ENCODE measurements around the gene ADAMTS4. TPM values are rescaled to one million over a fixed set of nuclear protein-coding genes. Genes with fewer than 3 reads are reported as not detected.

The ADAMTS4 gene
- total RNA-seq, 4 donors from 2014 or later: 2.5 to 126 (median 12.0) TPM

- Histone ChIP-seq H3K36me3 (peaks cover 22 to 26% (median 24%) of the 10 kb centered on the region in 4 donors), H3K27me3 (no peaks in the 10 kb centered on the region), H3K4me3 (peak overlapping the region in 1 of 4 donors; percentile 31), H3K9me3 (no peaks in the 10 kb centered on the region), H3K4me1 (no peaks in the 10 kb centered on the region), H3K27ac (replicated peaks in 1 of 4) (peak overlapping the region in 3 of 4 donors; percentile 35 to 44 (median 41))
- TF ChIP-seq EP300 (IDR thresholded peaks at IDR 0.05) (no peak), CTCF (IDR thresholded peaks at IDR 0.05) (no peak), POLR2AphosphoS5 (IDR thresholded peaks at IDR 0.05) (no peak), POLR2A (IDR thresholded peaks at IDR 0.05; ENCODE audit: low read depth) (no peak)
- DNase-seq (ENCODE audit: extremely low spot score): no peak
- intact Hi-C loops (cut with DNase I): no loop called here
- 61% methylated on average over 6 of the region's 6 CpGs for WGBS
These were observed 19.0 kb upstream of the ADAMTS4 start for GRCh38 chr1:161217831-161218230.

GRCh38 chr1:161216945-161217712 lies 18.3 kb upstream of the ADAMTS4 start:
- intact Hi-C loops (cut with DNase I): no loop called here
- H3K4me1 ChIP-seq: no peaks in the 10 kb centered on the region
- DNase-seq (ENCODE audit: extremely low spot score): no peak
- H3K9me3 ChIP-seq: no peaks in the 10 kb centered on the region
- TF ChIP-seq CTCF (IDR thresholded peaks at IDR 0.05) (no peak), POLR2A (IDR thresholded peaks at IDR 0.05; ENCODE audit: low read depth) (no peak), EP300 (IDR thresholded peaks at IDR 0.05) (no peak), POLR2AphosphoS5 (IDR thresholded peaks at IDR 0.05) (peak; percentile 8 to 71)
- WGBS: 60% methylated on average over 7 of the region's 7 CpGs
- peaks cover 28 to 33% (median 31%) of the 10 kb centered on the region in 4 donors for H3K36me3 ChIP-seq
- H3K27me3 ChIP-seq: no peaks in the 10 kb centered on the region
- H3K27ac ChIP-seq (replicated peaks in 1 of 4): peak overlapping the region; percentile 38 to 70 (median 58)
- peak overlapping the region; percentile 17 to 43 (median 26) for H3K4me3 ChIP-seq

GRCh38 chr1:161215076-161215475 lies 16.2 kb upstream of the ADAMTS4 start, which contains the start of gene FCER1G:
FCER1G (plus strand) TSS chr1:161215295; CDS start chr1:161215322, 27 bp downstream.
- peak within 1 kb of the TSS; percentile 7 to 68 (median 45) for H3K27ac ChIP-seq (replicated peaks in 1 of 4)
- no peaks in the 10 kb centered on the region for H3K9me3 ChIP-seq
- intact Hi-C loops (cut with DNase I): no loop called here
- peaks cover 1 to 4% (median 3%) of the 10 kb centered on the region in 4 donors for H3K4me1 ChIP-seq
- peak within 1 kb of the TSS; percentile 28 to 46 (median 33) for H3K4me3 ChIP-seq
- peaks cover 47 to 53% (median 51%) of the 10 kb centered on the region in 4 donors for H3K36me3 ChIP-seq
- H3K27me3 ChIP-seq: no peaks in the 10 kb centered on the region
- TF ChIP-seq POLR2A (IDR thresholded peaks at IDR 0.05; ENCODE audit: low read depth) (no peak), EP300 (IDR thresholded peaks at IDR 0.05) (no peak), POLR2AphosphoS5 (IDR thresholded peaks at IDR 0.05) (peak; percentile 25 to 76), CTCF (IDR thresholded peaks at IDR 0.05) (no peak)
- no peak for DNase-seq (ENCODE audit: extremely low spot score)
- 75% methylated on average over 10 of the region's 10 CpGs for WGBS

GRCh38 chr1:161214369-161214768 lies 15.5 kb upstream of the ADAMTS4 start:
- intact Hi-C loops (cut with DNase I): no loop called here

More at GRCh38 chr1:161214369-161214768, 15.5 kb upstream of the ADAMTS4 start:
- H3K4me3 ChIP-seq: no peak overlapping the region
- H3K27me3 ChIP-seq: no peaks in the 10 kb centered on the region
- no peak for DNase-seq (ENCODE audit: extremely low spot score)
- TF ChIP-seq EP300 (IDR thresholded peaks at IDR 0.05): no peak
- TF ChIP-seq POLR2AphosphoS5 (IDR thresholded peaks at IDR 0.05): no peak
- no peak for TF ChIP-seq POLR2A (IDR thresholded peaks at IDR 0.05; ENCODE audit: low read depth)
- TF ChIP-seq CTCF (IDR thresholded peaks at IDR 0.05): no peak
- H3K4me1 ChIP-seq: peaks cover 8 to 11% (median 9%) of the 10 kb centered on the region in 4 donors
- H3K9me3 ChIP-seq: no peaks in the 10 kb centered on the region
- 89% methylated on average over 9 of the region's 9 CpGs for WGBS
- peak overlapping the region in 3 of 4 donors; percentile 7 to 68 (median 52) for H3K27ac ChIP-seq (replicated peaks in 1 of 4)
- peaks cover 51 to 60% (median 58%) of the 10 kb centered on the region in 4 donors for H3K36me3 ChIP-seq
